ENCODE results near the gene TMEM127. TPM values are rescaled to one million over a fixed set of nuclear protein-coding genes. Genes with fewer than 3 reads are reported as not detected.

TMEM127 gene
- total RNA-seq, 1 donor from 2014 or later: 8.9 TPM

GRCh38 chr2:96202152-96202854, 63.5 kb downstream of the TMEM127 start:
- H3K4me1 ChIP-seq (ENCODE audit: control insufficient read depth in 3 of 3, insufficient read depth in 3 of 3, low read length in 3 of 3): peaks cover 51 to 71% (median 62%) of the 10 kb centered on the region in 3 donors
- peak overlapping the region; percentile 10 for H3K27ac ChIP-seq (ENCODE audit: low read depth, low read length)
- H3K9me3 ChIP-seq (ENCODE audit: control insufficient read depth in 3 of 3, low read length in 3 of 3): no peaks in the 10 kb centered on the region
- peak overlapping the region in 1 of 3 donors; percentile 2 for H3K9ac ChIP-seq (ENCODE audit: low read depth in 1 of 3, low read length in 3 of 3)
- H3K36me3 ChIP-seq (ENCODE audit: control insufficient read depth in 3 of 3, insufficient read depth in 3 of 3, low read length in 3 of 3): peaks cover 0 to 3% (median 0%) of the 10 kb centered on the region in 3 donors
- no peaks in the 10 kb centered on the region for H3K27me3 ChIP-seq (ENCODE audit: control insufficient read depth in 3 of 3, insufficient read depth in 3 of 3, low read length in 3 of 3)
- H3K4me3 ChIP-seq (ENCODE audit: low read length in 3 of 3): peak overlapping the region in 1 of 3 donors; percentile 28

DNA sequence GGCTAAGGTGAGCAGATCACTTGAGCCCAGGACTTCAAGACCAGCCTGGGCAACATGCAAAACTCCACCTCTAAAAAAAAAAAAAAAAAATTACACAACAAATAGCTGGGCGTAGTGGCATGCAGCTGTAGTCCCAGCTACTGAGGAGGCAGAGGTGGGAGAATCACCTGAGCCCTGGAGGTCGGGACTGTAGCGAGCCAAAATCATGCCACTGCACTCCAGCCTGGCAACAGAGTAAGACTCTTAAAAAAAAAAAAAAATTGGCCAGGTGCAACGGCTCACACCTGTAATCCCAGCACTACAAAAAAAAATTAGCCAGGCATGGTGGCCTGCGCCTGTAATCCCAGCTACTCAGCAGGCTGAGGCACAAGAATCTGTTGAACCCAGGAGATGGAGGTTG, 64.5 kb downstream of the TMEM127 start:
- no peak overlapping the region for H3K27ac ChIP-seq (ENCODE audit: low read depth, low read length)
- no peaks in the 10 kb centered on the region for H3K9me3 ChIP-seq (ENCODE audit: control insufficient read depth in 3 of 3, low read length in 3 of 3)
- no peaks in the 10 kb centered on the region for H3K27me3 ChIP-seq (ENCODE audit: control insufficient read depth in 3 of 3, insufficient read depth in 3 of 3, low read length in 3 of 3)
- peaks cover 51 to 68% (median 62%) of the 10 kb centered on the region in 3 donors for H3K4me1 ChIP-seq (ENCODE audit: control insufficient read depth in 3 of 3, insufficient read depth in 3 of 3, low read length in 3 of 3)
- H3K9ac ChIP-seq (ENCODE audit: low read depth in 1 of 3, low read length in 3 of 3): no peak overlapping the region
- no peak overlapping the region for H3K4me3 ChIP-seq (ENCODE audit: low read length in 3 of 3)
- H3K36me3 ChIP-seq (ENCODE audit: control insufficient read depth in 3 of 3, insufficient read depth in 3 of 3, low read length in 3 of 3): peaks cover 0 to 3% (median 0%) of the 10 kb centered on the region in 3 donors

DNA sequence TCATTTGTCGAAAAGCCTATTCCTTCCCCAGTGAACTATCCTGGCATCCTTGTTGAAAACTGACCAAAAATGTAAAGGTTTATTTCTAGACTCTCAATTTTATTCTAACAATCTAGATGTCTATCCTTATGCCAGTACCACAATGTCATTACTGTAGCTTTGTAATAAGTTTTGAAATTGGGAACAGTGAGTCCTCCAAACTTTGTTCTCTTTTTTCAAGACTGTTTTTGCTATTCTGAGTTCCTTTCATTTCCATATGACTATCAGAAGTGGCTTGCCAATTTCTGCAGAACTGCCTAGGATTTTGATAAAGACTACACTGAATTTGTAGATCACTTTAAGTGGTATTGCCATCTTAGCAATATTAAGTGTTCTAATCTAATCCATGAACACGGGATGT, 66.9 kb downstream of the TMEM127 start:
- Histone ChIP-seq H3K4me3 (ENCODE audit: low read length in 3 of 3) (no peak overlapping the region), H3K36me3 (ENCODE audit: control insufficient read depth in 3 of 3, insufficient read depth in 3 of 3, low read length in 3 of 3) (peaks cover 16 to 17% (median 16%) of the 10 kb centered on the region in 3 donors), H3K27me3 (ENCODE audit: control insufficient read depth in 3 of 3, insufficient read depth in 3 of 3, low read length in 3 of 3) (no peaks in the 10 kb centered on the region), H3K9ac (ENCODE audit: low read depth in 1 of 3, low read length in 3 of 3) (no peak overlapping the region), H3K4me1 (ENCODE audit: control insufficient read depth in 3 of 3, insufficient read depth in 3 of 3, low read length in 3 of 3) (peaks cover 43 to 48% (median 47%) of the 10 kb centered on the region in 3 donors), H3K27ac (ENCODE audit: low read depth, low read length) (no peak overlapping the region), H3K9me3 (ENCODE audit: control insufficient read depth in 3 of 3, low read length in 3 of 3) (no peaks in the 10 kb centered on the region)

Other genes with a start within 250 kb of the TMEM127 start
- 7.8 TPM for gene GPAT2, start 231.1 kb downstream of the TMEM127 start, total RNA-seq
- 2.1 TPM for gene ADRA2B, start 149.4 kb downstream of the TMEM127 start, total RNA-seq
- not detected for gene ASTL, start 127.5 kb downstream of the TMEM127 start, total RNA-seq
- 4.2 TPM for gene DUSP2, start 120.6 kb downstream of the TMEM127 start, total RNA-seq
- gene STARD7, start 57.2 kb downstream of the TMEM127 start, total RNA-seq: 185 TPM
- gene CIAO1, start 228 bp upstream of the TMEM127 start, total RNA-seq: 51.1 TPM
- 60.5 TPM for gene SNRNP200, start 39.5 kb upstream of the TMEM127 start, total RNA-seq
- gene ITPRIPL1, start 59.3 kb upstream of the TMEM127 start, total RNA-seq: 3.7 TPM
- 2.6 TPM for gene NCAPH, start 69.8 kb upstream of the TMEM127 start, total RNA-seq
- not detected for gene NEURL3, start 239.4 kb upstream of the TMEM127 start, total RNA-seq